RPMI8226 (cell line): ENCODE results near the gene LPP.
A peak's percentile ranks its signal among the peaks of the same experiment; 100 is the strongest.
"Not testable (repeated sequence)": the region's sequence is repeated elsewhere in the genome, so short reads cannot be mapped to it uniquely, and the experiment has no call there.

ENCODE experiments used
- DNase-seq: peaks from one replicate; pipeline ENCODE4 v3.0.0-alpha.2; 2015

The LPP gene

DNA sequence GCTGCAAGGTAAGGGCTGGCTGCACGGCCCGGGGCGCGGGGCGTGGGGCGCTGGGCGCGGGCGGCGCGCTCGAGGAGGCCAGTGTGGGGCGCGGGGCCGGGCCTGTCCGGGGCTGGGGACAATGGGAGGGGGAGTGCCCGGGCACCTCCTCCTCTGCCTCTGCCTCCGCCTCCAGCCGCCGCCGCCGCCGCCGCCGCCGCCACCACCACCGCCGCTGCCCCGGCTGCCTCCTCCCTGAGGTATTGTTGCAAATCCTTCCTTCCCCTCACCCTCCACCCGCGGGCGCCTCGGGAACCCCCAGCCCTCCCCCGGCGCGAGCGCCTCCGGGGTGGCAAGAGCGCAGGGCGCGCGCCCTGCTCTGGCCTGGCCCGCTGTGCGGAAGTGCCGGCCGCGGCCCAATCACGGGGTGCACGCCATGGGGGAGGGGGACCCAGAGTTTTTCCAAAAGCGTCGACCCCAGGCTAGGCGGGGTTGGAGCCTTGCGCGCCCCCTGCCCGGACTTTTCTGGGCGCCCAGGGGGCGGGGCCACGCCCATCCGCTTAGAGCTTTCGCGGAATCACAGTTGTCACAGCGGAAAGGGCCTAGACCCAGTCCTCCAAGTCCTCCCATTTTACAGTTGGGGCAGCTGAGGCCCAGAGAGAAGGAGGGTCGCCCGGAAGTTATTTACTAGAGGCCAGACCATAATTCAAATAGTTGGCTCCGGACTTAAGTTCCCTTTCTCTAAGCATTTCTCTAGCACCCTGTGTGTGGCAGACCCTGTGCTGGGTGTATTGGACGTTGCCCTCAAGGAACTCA, at the start of gene LPP:
Gene LPP, plus strand, starts transcription at position 144 of the 795 bp plus-strand sequence. CDS start 251,964 bp downstream, outside the sequence.
- peak; percentile 49 for DNase-seq

DNA sequence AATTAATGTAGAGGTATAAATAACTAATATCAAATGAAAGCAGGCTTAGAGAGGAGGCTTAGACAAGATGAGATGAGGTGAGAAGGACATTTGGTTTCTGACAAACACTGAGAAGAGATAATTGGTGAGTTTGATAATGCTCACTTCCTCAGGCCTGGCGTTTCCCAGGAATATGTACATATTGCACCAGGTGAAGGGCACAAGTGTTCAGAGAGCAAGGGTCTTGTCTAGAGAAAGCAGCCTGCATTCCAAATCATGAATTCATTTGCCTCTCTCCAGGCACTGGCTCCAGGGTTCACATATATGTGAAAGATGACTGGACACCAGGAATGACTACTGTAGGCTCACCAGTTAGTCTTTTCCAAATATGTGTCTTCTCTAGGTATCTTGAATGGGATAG, 48.0 kb upstream of the LPP start:
- no peak for DNase-seq

- no peak for DNase-seq
These were observed 47.5 kb upstream of the LPP start for GRCh38 chr3:188106454-188106853.

GRCh38 chr3:188106887-188107830, 46.8 kb upstream of the LPP start:
- no peak for DNase-seq

- no peak for DNase-seq
These were observed 45.1 kb upstream of the LPP start for GRCh38 chr3:188108703-188109412.

DNA sequence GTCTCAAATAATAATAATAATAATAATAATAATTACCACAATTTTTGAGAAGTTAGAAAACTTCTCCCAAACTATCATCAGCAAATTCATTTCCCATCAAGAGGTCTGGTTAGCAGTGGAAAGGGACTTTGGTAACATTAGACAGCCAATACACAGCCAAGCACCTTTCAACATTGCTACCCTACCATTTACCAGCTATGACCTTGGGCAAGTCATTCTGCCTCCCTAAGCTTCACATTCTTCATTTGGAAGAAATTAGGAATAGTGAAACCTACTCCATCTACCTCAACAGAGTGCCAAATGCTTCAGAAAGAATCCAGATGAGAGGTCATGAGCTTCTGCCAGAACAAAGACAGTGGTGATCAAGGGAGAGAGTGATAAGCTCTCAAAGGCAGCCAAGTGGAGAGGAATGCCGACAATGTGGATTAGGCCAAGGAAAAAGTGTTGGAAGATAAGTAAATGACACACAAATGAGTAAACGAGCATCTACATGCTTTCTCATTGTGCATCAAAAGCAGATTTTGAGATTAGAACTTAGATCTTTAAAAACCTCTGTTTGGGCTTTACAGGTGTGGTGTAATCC, 42.9 kb upstream of the LPP start:
- DNase-seq: no peak

DNA sequence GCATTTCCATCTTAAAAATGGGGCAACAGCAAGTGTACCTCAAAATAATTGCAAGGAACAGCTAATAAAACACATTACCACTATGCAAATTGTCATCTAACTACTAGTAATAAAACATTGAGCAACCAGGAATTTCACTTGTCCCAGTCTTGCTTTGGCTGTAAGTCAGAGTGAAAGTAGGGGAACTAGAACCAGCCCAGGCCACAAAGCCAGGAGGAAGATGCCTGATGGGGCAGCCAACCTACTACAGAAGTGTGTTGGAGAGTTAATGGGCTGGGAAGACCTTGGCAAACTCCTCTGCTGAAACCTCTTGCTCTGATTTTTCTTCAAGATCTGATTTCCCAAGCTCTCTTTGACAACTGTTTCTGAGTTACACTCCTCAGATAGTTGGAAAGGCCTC, 40.2 kb upstream of the LPP start:
- DNase-seq: no peak

- DNase-seq: peak; percentile 28
These were observed 34.1 kb upstream of the LPP start for GRCh38 chr3:188119846-188120245.

GRCh38 chr3:188122571-188123169, 31.3 kb upstream of the LPP start:
- DNase-seq: peak; percentile 36

- DNase-seq: peak; percentile 34
These were observed 30.6 kb upstream of the LPP start for GRCh38 chr3:188123170-188123905.

DNA sequence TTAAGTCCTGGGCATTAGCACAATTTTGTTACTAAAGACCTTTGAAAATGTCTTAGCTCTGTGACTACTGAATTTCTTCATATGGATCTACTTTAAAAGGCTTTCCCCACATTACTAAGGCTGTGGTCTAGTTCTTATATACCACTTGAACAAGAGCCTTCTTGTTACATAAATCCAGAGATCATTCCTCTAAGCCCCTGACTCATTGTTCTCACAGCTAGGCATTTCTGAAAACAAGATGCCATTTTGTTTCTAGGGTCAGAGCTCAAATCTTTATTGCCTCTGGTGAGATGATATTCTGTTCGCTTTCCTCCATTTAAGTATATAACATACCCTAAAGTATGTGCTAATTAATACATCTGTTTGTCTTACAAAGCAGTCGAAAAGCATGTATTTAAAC, 29.8 kb upstream of the LPP start:
- DNase-seq: no peak

GRCh38 chr3:188125076-188125475, 28.9 kb upstream of the LPP start:
- no peak for DNase-seq

DNA sequence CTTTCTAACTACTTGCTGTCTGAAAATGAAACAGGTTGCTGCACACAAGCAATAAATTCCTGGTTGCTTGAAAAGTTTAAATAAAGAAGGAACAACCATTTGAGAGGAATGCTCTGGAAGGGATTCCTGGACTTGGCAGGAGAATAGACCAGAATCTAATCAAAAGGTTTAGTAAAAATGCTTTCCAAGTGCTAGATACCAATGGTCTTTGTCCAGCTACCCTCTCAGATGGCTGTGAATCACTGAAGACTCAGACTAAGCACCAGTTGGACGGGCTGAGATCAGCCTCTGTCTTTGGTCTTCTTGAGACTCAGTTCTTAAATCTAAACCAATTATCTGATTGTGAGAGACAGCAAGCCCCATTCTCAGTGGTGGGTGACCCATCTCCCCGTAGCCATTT, 27.7 kb upstream of the LPP start:
- DNase-seq: no peak

DNA sequence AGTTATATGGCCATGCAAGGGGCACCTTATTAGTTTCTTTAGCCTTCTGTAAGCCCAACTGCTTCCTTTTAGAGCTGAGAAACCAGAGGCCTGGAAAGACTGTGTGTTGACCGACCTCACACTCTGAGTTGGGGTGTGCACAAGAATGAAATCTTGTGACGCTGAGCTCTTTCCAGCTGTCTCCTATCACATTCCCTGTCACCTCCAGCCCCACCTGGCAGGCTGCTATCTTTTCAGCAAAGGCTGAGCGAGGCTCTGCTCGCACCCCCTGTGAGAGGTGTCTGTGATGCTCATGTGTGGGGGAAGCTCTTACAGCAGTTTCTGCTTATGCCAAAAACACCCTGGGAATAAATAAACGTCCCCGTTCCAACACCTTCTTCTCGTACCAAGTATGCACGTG, 27.0 kb upstream of the LPP start:
- no peak for DNase-seq

DNA sequence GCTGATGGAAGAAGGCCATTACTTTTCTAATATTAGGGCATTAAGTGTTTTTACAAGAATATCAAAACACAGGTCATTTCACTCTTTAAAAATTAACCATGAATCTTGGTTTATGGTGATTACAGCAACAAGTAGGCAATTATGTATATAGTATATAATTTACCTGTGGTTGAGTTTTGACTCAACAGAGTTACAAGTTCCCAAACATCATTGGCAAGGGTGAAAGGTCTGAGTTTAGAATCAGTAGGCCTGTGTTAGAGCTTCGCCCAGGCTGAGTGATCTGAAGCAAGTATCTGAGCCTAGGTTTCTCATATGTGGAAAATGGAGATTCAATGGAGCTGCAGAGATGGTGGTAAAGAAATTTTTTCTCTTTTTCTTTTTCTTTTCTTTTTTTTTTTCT, 25.1 kb upstream of the LPP start:
- no peak for DNase-seq

GRCh38 chr3:188131023-188131422, 22.9 kb upstream of the LPP start:
- DNase-seq: not testable (repeated sequence)

- DNase-seq: no peak
These were observed 20.7 kb upstream of the LPP start for GRCh38 chr3:188133219-188133618.

- no peak for DNase-seq
These were observed 20.3 kb upstream of the LPP start for GRCh38 chr3:188133646-188134045.

- no peak for DNase-seq
These were observed 19.9 kb upstream of the LPP start for GRCh38 chr3:188134079-188134478.

GRCh38 chr3:188134856-188135255, 19.1 kb upstream of the LPP start:
- DNase-seq: no peak

- no peak for DNase-seq
These were observed 18.7 kb upstream of the LPP start for GRCh38 chr3:188135271-188135670.

DNA sequence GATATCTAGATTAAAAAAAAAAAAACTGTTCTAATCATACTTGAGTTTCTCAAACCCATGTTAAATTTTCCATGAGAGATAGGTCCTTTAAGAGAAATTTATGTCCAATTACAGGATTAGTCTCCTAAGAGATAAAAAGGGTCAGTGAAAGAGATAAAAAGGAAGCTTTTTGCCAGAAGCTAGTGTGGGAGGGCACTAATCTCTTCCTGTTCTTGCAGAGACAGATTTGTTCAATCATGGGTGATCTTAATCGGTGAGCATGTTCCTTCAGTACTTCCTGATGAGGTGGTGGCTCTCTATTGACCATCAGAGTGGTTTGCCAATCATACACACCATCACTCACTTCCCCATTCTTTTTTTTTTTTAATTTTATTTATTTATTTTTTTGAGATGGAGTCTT, 16.9 kb upstream of the LPP start:
- no peak for DNase-seq
